B cell (primary cell): ENCODE results near the gene NAT14. TPM values are rescaled to one million over a fixed set of nuclear protein-coding genes. Genes with fewer than 3 reads are reported as not detected.
A peak's percentile ranks its signal among the peaks of the same experiment; 100 is the strongest.
"Not testable (repeated sequence)": the region's sequence is repeated elsewhere in the genome, so short reads cannot be mapped to it uniquely, and the experiment has no call there.

Source experiments
- ATAC-seq: fragments of 200-7000 bp; cut with Tn5 transposase; one replicate; pipeline ENCODE4 v1.10.0; 2021; ENCODE audit warnings: low read depth, mild to moderate bottlenecking, moderate number of reproducible peaks, moderate library complexity
- CTCF ChIA-PET: fragments of 350-600 bp; sonication (Branson Sonifier 250); formaldehyde crosslinking; loops from one replicate; lab custom pipeline; 2021; ENCODE audit warnings: antibody characterized with exemption, inconsistent platforms; lab: Charles Lee
- POLR2A ChIA-PET: fragments of 350-600 bp; sonication (Branson Sonifier 250); formaldehyde crosslinking; loops from one replicate; lab custom pipeline; 2021; ENCODE audit warnings: antibody characterized with exemption; lab: Charles Lee
- DNase-seq: peaks from one replicate; pipeline ENCODE4 v3.0.0; 2013
- H2AFZ ChIP-seq: 2 replicates; pipeline ENCODE4 v1.6.1; 2012; ENCODE audit warnings: mild to moderate bottlenecking, low read depth, low read length; ENCODE audit not compliant: insufficient read depth, poor library complexity, severe bottlenecking
- H3K27ac ChIP-seq, 2 donors: 1 replicate in 1 of 2; 2 replicates in 1 of 2; pipeline ENCODE4 v1.5.1; 2012 to 2013; ENCODE audit warnings: low read length in 2 of 2, mild to moderate bottlenecking in 2 of 2, moderate library complexity in 1 of 2
- H3K27me3 ChIP-seq, 4 experiments: fragments of 200-600 bp in 1 of 4; sonication (generic) in 1 of 4; replicated peaks in 1 of 4; 1 replicate in 2 of 4; 2 replicates in 2 of 4; pipeline versions ENCODE4 v1.6.1 to v1.7.0; 2013 to 2016; ENCODE audit warnings: low read length in 3 of 4, mild to moderate bottlenecking in 2 of 4, mixed read lengths in 1 of 4, moderate library complexity in 1 of 4; ENCODE audit not compliant: insufficient read depth in 4 of 4, control insufficient read depth in 3 of 4; ENCODE audit errors: control extremely low read depth in 1 of 4
- H3K36me3 ChIP-seq, 2 experiments: replicated peaks in 1 of 2; 1 replicate in 1 of 2; 2 replicates in 1 of 2; pipeline versions ENCODE4 v1.6.1 to v1.7.1; 2013; ENCODE audit warnings: low read length in 1 of 2; ENCODE audit not compliant: insufficient read depth in 2 of 2, control insufficient read depth in 1 of 2; ENCODE audit errors: control extremely low read depth in 1 of 2, extremely low read depth in 1 of 2
- H3K4me1 ChIP-seq, 2 donors: fragments of 200-600 bp in 1 of 2; sonication (generic) in 1 of 2; 1 replicate in 1 of 2; 2 replicates in 1 of 2; pipeline versions ENCODE4 v1.5.1 to v1.6.1; 2013 to 2017; ENCODE audit warnings: low read length in 2 of 2; ENCODE audit not compliant: control insufficient read depth in 2 of 2, insufficient read depth in 2 of 2
- H3K4me2 ChIP-seq: replicated peaks from 2 replicates; pipeline ENCODE3; 2012; ENCODE audit warnings: mild to moderate bottlenecking, low read depth, low read length; ENCODE audit not compliant: poor library complexity, severe bottlenecking
- H3K4me3 ChIP-seq, 5 experiments: fragments of 200-600 bp in 1 of 5; sonication (generic) in 1 of 5; 1 replicate in 3 of 5; 2 replicates in 2 of 5; pipeline versions ENCODE4 v1.5.1 to v1.7.0; 2011 to 2016; ENCODE audit warnings: low read length in 4 of 5, mild to moderate bottlenecking in 4 of 5, low read depth in 2 of 5, control low read depth in 1 of 5, moderate library complexity in 1 of 5; ENCODE audit not compliant: insufficient read depth in 1 of 5; ENCODE audit errors: control extremely low read depth in 1 of 5, extremely low read depth in 1 of 5
- H3K79me2 ChIP-seq: fragments of 200-600 bp; sonication (generic); one replicate; pipeline ENCODE4 v1.6.0; 2016; ENCODE audit warnings: low read length; ENCODE audit not compliant: control insufficient read depth, insufficient read depth
- H3K9ac ChIP-seq: fragments of 200-600 bp; sonication (generic); 2 replicates; pipeline ENCODE4 v1.6.1; 2017; ENCODE audit warnings: mild to moderate bottlenecking, low read length, moderate library complexity
- H3K9me3 ChIP-seq, 3 donors: one replicate each; pipeline versions ENCODE4 v1.6.1 to v1.7.1; 2013; ENCODE audit warnings: low read length in 2 of 3; ENCODE audit not compliant: control insufficient read depth in 2 of 3, insufficient read depth in 1 of 3; ENCODE audit errors: control extremely low read depth in 1 of 3
- H4K20me1 ChIP-seq: 2 replicates; pipeline ENCODE4 v1.6.0; 2012; ENCODE audit warnings: mild to moderate bottlenecking, low read length; ENCODE audit not compliant: insufficient read depth, control insufficient read depth, poor library complexity, severe bottlenecking
- H3K27ac Mint-ChIP-seq: one replicate; pipeline ENCODE4 v1.8.0; 2021; ENCODE audit warnings: mixed read lengths
- H3K27me3 Mint-ChIP-seq: one replicate; pipeline ENCODE4 v1.8.0; 2021; ENCODE audit warnings: mixed read lengths
- H3K4me1 Mint-ChIP-seq: one replicate; pipeline ENCODE4 v1.8.0; 2021; ENCODE audit warnings: mixed read lengths
- H3K4me3 Mint-ChIP-seq: one replicate; pipeline ENCODE4 v1.8.0; 2021; ENCODE audit warnings: mixed read lengths
- H3K9me3 Mint-ChIP-seq: one replicate; pipeline ENCODE4 v1.8.0; 2022; ENCODE audit warnings: mixed read lengths; ENCODE audit not compliant: insufficient read depth
- CTCF ChIP-seq: fragments of 200-600 bp; IDR thresholded peaks from one replicate; pipeline ENCODE4 v1.8.0; 2022; ENCODE audit warnings: antibody characterized with exemption, mild to moderate bottlenecking
- EZH2 ChIP-seq: IDR thresholded peaks from 2 replicates; pipeline ENCODE4 v1.6.1; 2012; ENCODE audit warnings: borderline replicate concordance, low read depth, mild to moderate bottlenecking, moderate library complexity, low read length; ENCODE audit not compliant: insufficient read depth, poor library complexity, severe bottlenecking
- WGBS: methylation state at CpG from one replicate; pipeline ENCODE4 v1.1.5; 2013; ENCODE audit warnings: missing lambda C conversion rate; ENCODE audit not compliant: insufficient coverage; 5-methylcytosine and 5-hydroxymethylcytosine counted together
- intact Hi-C: fragments of 100-400 bp; cut with micrococcal nuclease; formaldehyde crosslinking; loops from one replicate; pipeline ENCODE4 v1.10.0; 2022
- polyA plus RNA-seq: library from polyadenylated mRNA; depleted of rRNA; stranded (reverse); fragments of >200 nt; gene quantifications from 2 replicates; pipeline ENCODE4 v1.2.3, GENCODE V29; 2012
- total RNA-seq, 2 donors: library from RNA; stranded (reverse); fragments of 120-200 nt in 1 of 2; gene quantifications; 1 replicate in 1 of 2; 2 replicates in 1 of 2; pipeline versions ENCODE4 v1.2.3 to v1.2.4, GENCODE V29; 2013 to 2022

NAT14 gene
- total and polyA plus RNA-seq, 2 donors (not counting 1 experiment from before 2014, with no cell fraction given): 10.7 to 15.1 TPM

- Histone ChIP-seq H3K36me3 (no peaks in the 10 kb centered on the region), H3K27me3 (peaks cover 0 to 56% (median 22%) of the 10 kb centered on the region in 4 experiments), H4K20me1 (no peaks in the 10 kb centered on the region), H3K27ac (no peak overlapping the region), H3K9ac (no peak overlapping the region), H3K79me2 (no peaks in the 10 kb centered on the region), H3K4me3 (no peak overlapping the region), H2AFZ (no peak overlapping the region), H3K9me3 (peaks cover 0 to 10% (median 0%) of the 10 kb centered on the region in 3 donors), H3K4me1 (peaks cover 15 to 19% of the 10 kb centered on the region in 2 donors), H3K4me2 (no peak overlapping the region)
- Mint-ChIP-seq H3K4me1 (peaks cover 14% of the 10 kb centered on the region), H3K4me3 (no peak overlapping the region), H3K9me3 (no peaks in the 10 kb centered on the region), H3K27me3 (peaks cover 38% of the 10 kb centered on the region), H3K27ac (no peak overlapping the region)
- ChIA-PET CTCF (no interaction called here), POLR2A (interaction anchor here (0.6 kb wide), 1 partner anchor 108 kb away, joined by 6 read pairs; no protein-coding TSS in a partner anchor)
- peak; percentile 29 for ATAC-seq
- WGBS: 47% methylated on average over 10 of the region's 16 CpGs
- DNase-seq: peak; percentile 28
- no peak for TF ChIP-seq CTCF
- no peak for TF ChIP-seq EZH2
- intact Hi-C loops: no loop called here
These were observed 37.4 kb upstream of the NAT14 start for GRCh38 chr19:55447421-55448174.

- Histone ChIP-seq H3K27me3 (peaks cover 0 to 59% (median 22%) of the 10 kb centered on the region in 4 experiments), H3K9me3 (peaks cover 0 to 14% (median 0%) of the 10 kb centered on the region in 3 donors), H3K4me1 (peaks cover 15 to 21% of the 10 kb centered on the region in 2 donors)
- intact Hi-C loops, POLR2A ChIA-PET, H3K9me3 Mint-ChIP-seq, H3K9ac ChIP-seq, H3K36me3 ChIP-seq, H3K27ac ChIP-seq, H3K79me2 ChIP-seq, H4K20me1 ChIP-seq, H3K4me2 ChIP-seq, ATAC-seq, H3K4me3 ChIP-seq, CTCF ChIA-PET, H3K4me3 Mint-ChIP-seq, H3K27ac Mint-ChIP-seq, H2AFZ ChIP-seq, DNase-seq: not testable (repeated sequence)
- WGBS: 91% methylated on average over 5 of the region's 5 CpGs
- Mint-ChIP-seq H3K27me3 (peaks cover 36% of the 10 kb centered on the region), H3K4me1 (peaks cover 12% of the 10 kb centered on the region)
These were observed 36.9 kb upstream of the NAT14 start for GRCh38 chr19:55448175-55448490.
